NCI-H1436 (cell line): ENCODE data around the gene EIF5B.

ENCODE experiments used
- DNase-seq: peaks from one replicate; lab custom pipeline; 2025; lab: John Stamatoyannopoulos, UW

Gene EIF5B

GRCh38 chr2:99373144-99373543 lies 36.0 kb downstream of the EIF5B start:
- DNase-seq = no peak

DNA sequence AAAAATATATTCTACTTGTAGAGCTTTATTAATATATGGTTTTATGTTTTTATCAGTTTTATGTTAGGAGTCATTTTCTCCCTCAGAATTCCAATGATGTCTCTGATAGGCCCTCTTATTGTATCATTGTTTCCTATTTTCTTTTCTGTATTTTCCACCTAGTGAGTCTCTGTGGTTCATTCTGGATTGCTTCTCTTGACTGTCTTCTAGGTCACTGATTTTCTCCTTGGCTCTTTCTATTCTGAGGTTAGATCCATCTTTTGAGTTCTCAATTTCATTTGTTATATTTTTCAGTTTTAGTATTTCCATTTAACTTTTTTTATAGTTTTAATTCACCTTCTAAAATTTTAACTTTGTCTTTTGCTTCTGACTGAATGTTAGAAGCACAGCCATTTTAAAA lies 37.6 kb downstream of the EIF5B start:
- DNase-seq = no peak

DNA sequence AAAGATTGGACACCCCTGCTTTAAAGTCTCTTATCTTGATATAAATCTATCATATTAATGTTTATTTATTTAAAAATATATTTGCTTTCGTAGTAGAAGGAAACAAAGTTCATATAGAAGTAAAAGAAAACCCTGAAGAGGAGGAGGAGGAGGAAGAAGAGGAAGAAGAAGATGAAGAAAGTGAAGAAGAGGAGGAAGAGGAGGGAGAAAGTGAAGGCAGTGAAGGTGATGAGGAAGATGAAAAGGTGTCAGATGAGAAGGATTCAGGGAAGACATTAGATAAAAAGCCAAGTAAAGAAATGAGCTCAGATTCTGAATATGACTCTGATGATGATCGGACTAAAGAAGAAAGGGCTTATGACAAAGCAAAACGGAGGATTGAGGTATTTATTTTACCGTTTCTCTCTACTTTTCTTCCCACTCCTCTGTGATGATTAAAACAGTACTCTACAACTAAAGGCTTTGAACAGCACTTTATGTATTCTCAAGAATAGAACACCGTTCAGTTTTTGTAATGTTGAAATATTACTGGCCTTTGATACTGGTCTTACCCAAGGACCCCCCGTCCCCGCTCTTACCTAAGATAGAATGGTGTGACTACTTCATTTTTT lies 39.2 kb downstream of the EIF5B start:
- no peak for DNase-seq

GRCh38 chr2:99377879-99378278 lies 40.7 kb downstream of the EIF5B start:
- no peak for DNase-seq

- DNase-seq = no peak
These were observed 43.3 kb downstream of the EIF5B start for GRCh38 chr2:99380376-99381010.

- DNase-seq = no peak
These were observed 45.0 kb downstream of the EIF5B start for GRCh38 chr2:99382143-99382542.

DNA sequence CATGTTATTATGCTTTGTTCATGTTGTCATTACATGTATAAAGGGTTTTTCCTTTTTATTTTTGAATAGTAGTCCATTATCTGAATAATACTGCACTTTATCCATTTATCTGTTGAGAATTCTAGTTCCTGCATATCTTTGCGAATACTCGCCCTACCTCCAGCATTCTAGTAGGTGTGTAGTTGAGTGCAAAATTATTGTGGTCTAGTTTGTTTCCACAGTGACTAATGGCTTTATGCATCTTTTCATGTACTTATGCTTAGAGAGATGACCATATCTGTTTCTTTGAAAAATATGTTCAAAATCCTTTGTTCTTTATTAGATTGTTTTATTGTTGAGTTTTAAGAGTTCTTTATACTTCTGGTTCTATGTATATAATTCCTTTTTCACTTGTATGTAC lies 48.8 kb downstream of the EIF5B start:
- DNase-seq = no peak

- no peak for DNase-seq
These were observed 51.7 kb downstream of the EIF5B start for GRCh38 chr2:99388892-99389291.

GRCh38 chr2:99389371-99389770 lies 52.2 kb downstream of the EIF5B start:
- DNase-seq = no peak

GRCh38 chr2:99389946-99390345 lies 52.8 kb downstream of the EIF5B start:
- DNase-seq = no peak

GRCh38 chr2:99395589-99396130 lies 58.5 kb downstream of the EIF5B start:
- no peak for DNase-seq

DNA sequence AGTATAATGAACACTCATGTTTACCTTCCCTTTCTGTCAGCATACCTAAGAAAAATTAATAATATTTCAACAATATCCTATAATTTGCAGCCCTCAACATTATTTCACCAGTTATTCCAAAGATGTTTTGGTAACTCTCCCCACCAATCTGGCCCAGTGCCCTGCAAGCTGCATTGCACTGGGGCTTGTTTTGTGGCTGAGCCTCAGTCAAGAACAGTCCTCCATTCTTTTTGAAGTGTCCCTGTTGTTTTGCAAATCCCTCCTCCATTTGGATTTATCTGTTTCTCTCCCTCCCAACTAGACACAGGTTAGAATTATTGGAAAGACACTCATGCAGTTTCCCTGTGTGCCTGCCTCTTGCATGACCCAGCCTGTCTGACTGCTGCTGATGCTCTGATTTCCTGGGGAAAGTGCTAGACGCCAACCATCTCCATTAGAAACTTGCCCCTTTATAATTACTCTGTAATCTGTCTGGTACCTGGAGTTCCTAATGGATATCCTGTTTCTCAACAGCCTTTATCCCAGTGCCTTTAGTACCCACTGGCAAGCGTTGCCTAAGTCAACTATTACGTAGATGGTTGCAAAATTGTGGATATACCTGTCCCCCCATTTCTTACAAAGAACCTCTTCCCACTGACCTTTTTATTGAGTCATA lies 60.2 kb downstream of the EIF5B start:
- DNase-seq = no peak

DNA sequence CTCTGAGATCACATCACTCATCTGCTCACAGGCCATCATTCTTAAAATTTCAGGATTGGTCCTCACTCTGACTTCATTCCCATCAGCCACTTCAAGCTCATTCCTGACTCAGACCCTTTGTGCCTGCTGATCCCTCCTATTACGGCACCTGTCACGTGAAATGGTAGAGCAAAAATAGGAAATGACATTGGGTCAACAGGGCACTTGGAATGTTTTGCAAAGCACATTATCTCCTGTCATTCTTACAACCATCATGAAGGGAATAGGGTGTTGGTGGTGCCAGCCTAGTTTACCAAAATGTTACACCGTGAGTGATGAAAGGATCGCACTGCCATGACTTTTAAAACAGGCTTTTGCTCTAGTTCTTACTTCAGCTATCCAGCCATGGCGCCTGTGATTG lies 61.1 kb downstream of the EIF5B start:
- no peak for DNase-seq

DNA sequence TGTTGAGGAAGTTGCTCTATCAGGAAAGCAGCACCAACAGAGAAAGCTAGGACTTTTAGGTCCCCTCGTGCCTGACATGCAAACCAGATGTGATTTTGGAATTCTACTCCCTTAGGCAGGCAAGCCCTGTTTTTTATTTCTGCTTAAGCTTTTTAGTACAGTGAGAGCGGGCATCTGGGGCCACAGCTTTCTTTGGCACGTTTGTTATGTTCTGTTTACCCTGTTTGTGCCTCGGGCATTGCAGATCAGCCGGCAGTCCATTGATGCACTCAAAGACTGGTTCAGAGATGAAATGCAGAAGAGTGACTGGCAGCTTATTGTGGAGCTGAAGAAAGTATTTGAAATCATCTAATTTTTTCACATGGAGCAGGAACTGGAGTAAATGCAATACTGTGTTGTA lies 61.9 kb downstream of the EIF5B start:
- no peak for DNase-seq

DNA sequence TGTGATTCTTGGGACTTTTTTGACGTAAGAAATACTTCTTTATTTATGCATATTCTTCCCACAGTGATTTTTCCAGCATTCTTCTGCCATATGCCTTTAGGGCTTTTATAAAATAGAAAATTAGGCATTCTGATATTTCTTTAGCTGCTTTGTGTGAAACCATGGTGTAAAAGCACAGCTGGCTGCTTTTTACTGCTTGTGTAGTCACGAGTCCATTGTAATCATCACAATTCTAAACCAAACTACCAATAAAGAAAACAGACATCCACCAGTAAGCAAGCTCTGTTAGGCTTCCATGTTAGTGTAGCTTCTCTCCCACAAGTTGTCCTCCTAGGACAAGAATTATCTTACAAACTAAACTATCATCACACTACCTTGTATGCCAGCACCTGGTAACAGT lies 62.6 kb downstream of the EIF5B start:
- DNase-seq = no peak

DNA sequence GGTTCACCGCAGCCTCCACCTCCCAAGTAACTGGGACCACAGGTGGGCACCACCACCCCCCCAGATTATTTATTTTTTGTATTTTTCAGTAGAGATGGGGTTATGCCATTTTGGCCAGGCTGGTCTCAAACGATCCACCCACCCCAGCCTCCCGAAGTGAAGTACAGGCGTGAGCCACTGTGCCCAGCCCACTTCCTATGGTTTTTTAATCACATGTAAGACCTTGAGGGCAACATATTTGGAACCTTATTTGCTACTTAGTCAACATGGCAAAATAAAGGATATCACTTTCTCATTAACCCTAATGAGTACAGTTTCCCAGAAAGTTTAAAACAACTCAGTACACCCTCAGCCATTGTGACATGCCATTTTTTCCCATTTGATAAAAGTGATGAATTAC lies 64.7 kb downstream of the EIF5B start:
- no peak for DNase-seq

DNA sequence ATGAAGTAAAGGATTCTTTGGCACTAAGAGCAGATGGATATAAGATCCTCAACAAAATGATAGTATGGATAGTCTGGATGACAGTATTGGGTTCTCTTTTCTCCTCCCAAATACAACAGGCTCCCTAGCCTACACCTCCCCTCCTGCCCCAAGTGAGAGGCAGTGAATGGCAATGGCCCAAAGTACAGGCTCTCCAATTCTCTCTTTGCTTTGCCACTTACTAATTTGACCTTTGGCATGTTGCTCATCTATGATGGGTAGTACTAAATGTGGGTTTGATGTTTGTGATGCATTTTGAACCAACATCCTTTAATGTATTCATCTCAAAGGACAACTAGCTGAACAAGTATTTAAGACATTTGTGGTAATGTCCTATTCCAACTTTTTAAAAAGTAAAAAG lies 65.9 kb downstream of the EIF5B start:
- no peak for DNase-seq

- no peak for DNase-seq
These were observed 66.3 kb downstream of the EIF5B start for GRCh38 chr2:99403524-99403923.

DNA sequence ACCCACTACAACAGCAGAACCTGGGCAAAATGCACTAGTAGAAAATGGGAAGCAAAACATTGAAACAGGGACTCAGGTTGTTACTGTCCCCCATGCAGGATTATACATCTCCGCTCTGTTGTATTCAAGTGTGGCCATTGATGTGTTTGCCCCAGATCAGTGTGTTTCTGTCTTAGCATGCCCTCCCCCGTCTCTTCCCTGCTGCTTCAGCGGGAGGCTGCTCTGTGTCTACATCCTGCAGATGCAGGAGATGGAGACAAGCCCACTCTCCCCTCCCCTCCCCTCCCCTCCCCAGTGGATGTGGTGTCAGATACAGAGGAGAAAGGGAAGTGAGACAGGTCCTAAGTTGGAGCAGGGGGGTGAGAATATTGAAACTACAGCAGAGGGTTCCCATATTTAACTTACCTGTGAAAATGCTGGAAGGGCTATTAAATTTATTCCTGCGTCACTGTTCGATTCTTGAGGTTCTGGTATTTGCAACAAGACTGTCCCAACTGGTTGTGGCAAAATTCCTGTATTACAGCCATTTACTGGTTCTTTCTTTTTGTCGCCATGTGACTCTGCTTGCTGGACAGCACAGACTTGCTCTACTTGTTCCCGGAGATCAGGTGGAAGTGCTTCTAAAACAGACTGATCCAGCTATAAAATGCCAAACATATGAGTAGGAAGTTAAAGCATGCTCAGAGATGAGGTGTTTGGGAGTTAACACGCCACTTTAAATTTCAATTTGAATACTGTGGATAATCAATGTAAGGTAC lies 67.0 kb downstream of the EIF5B start:
- no peak for DNase-seq

- DNase-seq = no peak
These were observed 67.8 kb downstream of the EIF5B start for GRCh38 chr2:99404797-99405669.

DNA sequence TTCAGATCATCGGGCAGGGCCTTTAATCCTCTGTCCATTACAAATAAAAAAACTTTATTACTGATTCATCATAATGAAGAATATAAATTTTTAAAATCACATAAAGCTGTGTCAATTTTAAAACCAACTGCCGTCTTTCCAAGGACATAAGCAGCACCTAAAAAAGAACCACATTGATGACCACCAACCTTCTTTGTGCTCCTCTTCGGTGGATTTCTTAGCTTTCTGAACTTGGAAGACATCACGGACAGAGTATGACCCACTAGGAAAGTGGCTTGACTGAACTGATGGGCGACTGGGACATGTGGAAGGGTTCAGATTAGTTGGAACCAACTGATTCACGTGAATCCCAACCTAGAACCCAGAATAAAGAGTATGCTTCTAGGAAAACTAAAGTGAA lies 68.9 kb downstream of the EIF5B start:
- DNase-seq = no peak

DNA sequence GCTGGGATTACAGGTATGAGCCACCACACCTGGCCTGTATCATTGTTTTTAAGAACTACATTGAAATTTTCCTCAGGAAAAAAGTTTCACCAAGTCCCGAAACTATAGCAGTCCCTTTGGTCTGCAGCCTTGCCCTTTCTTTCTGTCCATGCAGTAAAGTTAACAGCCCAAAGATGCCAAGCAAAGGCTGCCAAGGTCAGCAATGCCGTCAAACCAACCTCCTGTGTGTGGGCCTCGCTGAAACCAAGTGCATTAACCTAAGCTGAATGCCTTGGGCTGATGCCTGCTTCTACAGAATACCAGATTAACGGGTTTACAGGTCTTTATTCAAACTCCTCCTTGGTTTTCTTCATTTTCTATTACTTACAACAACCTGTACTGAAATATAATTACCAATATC lies 73.1 kb downstream of the EIF5B start:
- no peak for DNase-seq
